Astrocyte of the spinal cord (primary cell): ENCODE data around the gene SASH1.

Source experiments
- DNase-seq: peaks from one replicate; pipeline ENCODE4 v3.0.0; 2011; ENCODE audit warnings: low read depth, low spot score
- H3K4me3 ChIP-seq: 2 replicates; pipeline ENCODE4 v1.5.1; 2011; ENCODE audit warnings: low read depth, mild to moderate bottlenecking, low read length, moderate library complexity
- in situ Hi-C: cut with HindIII; loops from 2 replicates; pipeline ENCODE4 v1.10.0; 2017; ENCODE audit warnings: low sequenced_read_pairs
- TF ChIP-seq, protein P1 (sequence below): IDR thresholded peaks from 2 replicates; pipeline ENCODE4 v1.5.1; 2012; ENCODE audit warnings: low read depth, mild to moderate bottlenecking, low read length, inconsistent platforms

SASH1 gene

GRCh38 chr6:148544421-148544820, 201.8 kb downstream of the SASH1 start:
- H3K4me3 ChIP-seq: no peak overlapping the region
- in situ Hi-C loops: no loop called here
- TF ChIP-seq, protein P1, sequence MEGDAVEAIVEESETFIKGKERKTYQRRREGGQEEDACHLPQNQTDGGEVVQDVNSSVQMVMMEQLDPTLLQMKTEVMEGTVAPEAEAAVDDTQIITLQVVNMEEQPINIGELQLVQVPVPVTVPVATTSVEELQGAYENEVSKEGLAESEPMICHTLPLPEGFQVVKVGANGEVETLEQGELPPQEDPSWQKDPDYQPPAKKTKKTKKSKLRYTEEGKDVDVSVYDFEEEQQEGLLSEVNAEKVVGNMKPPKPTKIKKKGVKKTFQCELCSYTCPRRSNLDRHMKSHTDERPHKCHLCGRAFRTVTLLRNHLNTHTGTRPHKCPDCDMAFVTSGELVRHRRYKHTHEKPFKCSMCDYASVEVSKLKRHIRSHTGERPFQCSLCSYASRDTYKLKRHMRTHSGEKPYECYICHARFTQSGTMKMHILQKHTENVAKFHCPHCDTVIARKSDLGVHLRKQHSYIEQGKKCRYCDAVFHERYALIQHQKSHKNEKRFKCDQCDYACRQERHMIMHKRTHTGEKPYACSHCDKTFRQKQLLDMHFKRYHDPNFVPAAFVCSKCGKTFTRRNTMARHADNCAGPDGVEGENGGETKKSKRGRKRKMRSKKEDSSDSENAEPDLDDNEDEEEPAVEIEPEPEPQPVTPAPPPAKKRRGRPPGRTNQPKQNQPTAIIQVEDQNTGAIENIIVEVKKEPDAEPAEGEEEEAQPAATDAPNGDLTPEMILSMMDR: no peak
- DNase-seq: no peak

GRCh38 chr6:148545901-148546300, 203.3 kb downstream of the SASH1 start:
- TF ChIP-seq, protein P1: no peak
- no peak overlapping the region for H3K4me3 ChIP-seq
- in situ Hi-C loops: no loop called here
- no peak for DNase-seq

- TF ChIP-seq, protein P1: no peak
- DNase-seq: no peak
- in situ Hi-C loops: no loop called here
- no peak overlapping the region for H3K4me3 ChIP-seq
These were observed 204.5 kb downstream of the SASH1 start for GRCh38 chr6:148547110-148547509.

DNA sequence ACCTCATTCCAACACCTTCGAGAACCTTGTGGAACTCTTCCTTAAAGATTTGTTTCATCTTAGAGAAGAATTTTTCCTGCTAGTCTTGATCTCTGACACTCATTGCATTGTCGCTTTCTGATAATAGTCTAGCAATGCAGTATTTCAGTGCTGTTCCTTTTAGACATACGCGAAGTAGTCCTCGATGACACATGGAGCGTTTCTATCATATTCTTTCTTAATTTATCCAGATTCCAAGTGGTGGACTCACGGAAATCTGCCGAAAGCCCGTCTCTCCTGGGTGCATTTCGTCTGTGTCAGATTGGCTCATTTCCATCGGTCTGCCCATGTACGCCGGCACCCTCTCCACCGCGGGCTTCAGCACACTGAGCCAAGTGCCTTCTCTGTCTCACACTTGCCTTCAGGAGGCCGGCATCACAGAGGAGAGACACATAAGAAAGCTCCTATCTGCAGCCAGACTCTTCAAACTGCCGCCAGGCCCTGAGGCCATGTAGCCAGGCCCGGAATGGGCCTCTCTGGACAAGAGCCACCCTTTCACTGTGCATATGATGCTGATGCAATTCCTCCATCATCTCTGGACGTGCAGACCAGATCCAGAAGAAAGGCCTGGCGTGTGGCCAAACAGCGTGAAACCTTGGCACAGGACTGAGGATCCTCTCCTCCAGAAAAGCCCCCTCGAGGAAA, 205.6 kb downstream of the SASH1 start:
- TF ChIP-seq, protein P1: no peak
- H3K4me3 ChIP-seq: no peak overlapping the region
- peak; percentile 14 for DNase-seq
- in situ Hi-C loops: no loop called here

- no peak for DNase-seq
- in situ Hi-C loops: no loop called here
- TF ChIP-seq, protein P1: no peak
- H3K4me3 ChIP-seq: no peak overlapping the region
These were observed 206.1 kb downstream of the SASH1 start for GRCh38 chr6:148548749-148549140.

- TF ChIP-seq, protein P1: no peak
- in situ Hi-C loops: no loop called here
- no peak overlapping the region for H3K4me3 ChIP-seq
- no peak for DNase-seq
These were observed 207.9 kb downstream of the SASH1 start for GRCh38 chr6:148550569-148550968.
